ENCODE measurements around the gene FBXW12.
"Not testable (repeated sequence)": the region's sequence is repeated elsewhere in the genome, so short reads cannot be mapped to it uniquely, and the experiment has no call there.

Gene FBXW12

GRCh38 chr3:48372862-48373435 is 930 bp downstream of the FBXW12 start:
- no peak for DNase-seq

- DNase-seq, result no peak
Measured at GRCh38 chr3:48387634-48388033, 15.6 kb downstream of the FBXW12 start.

- no peak for DNase-seq
Measured at GRCh38 chr3:48388966-48389365, 16.9 kb downstream of the FBXW12 start.

- DNase-seq, result no peak
Measured at GRCh38 chr3:48394391-48394790, 22.4 kb downstream of the FBXW12 start.

- DNase-seq, result no peak
Measured at GRCh38 chr3:48395714-48396113, 23.7 kb downstream of the FBXW12 start.

GRCh38 chr3:48397767-48398681 is 26.0 kb downstream of the FBXW12 start:
- no peak for DNase-seq

- DNase-seq, result no peak
Measured at GRCh38 chr3:48398701-48399386, 26.8 kb downstream of the FBXW12 start.

- no peak for DNase-seq
Measured at GRCh38 chr3:48399387-48400172, 27.6 kb downstream of the FBXW12 start.

GRCh38 chr3:48400824-48401433 is 28.9 kb downstream of the FBXW12 start:
- peak; percentile 8 to 38 for DNase-seq

GRCh38 chr3:48401434-48401901 is 29.4 kb downstream of the FBXW12 start:
- not testable (repeated sequence) for DNase-seq

GRCh38 chr3:48402281-48402732 is 30.3 kb downstream of the FBXW12 start:
- DNase-seq, result no peak

- DNase-seq, result no peak
Measured at GRCh38 chr3:48402907-48403306, 30.9 kb downstream of the FBXW12 start.

GRCh38 chr3:48403533-48404439 is 31.8 kb downstream of the FBXW12 start:
- DNase-seq, result no peak

GRCh38 chr3:48404440-48405342 is 32.7 kb downstream of the FBXW12 start:
- DNase-seq, result no peak

GRCh38 chr3:48405343-48405881 is 33.4 kb downstream of the FBXW12 start:
- no peak for DNase-seq

GRCh38 chr3:48405971-48406370 is 34.0 kb downstream of the FBXW12 start:
- DNase-seq, result no peak

- DNase-seq, result no peak
Measured at GRCh38 chr3:48406443-48407431, 34.7 kb downstream of the FBXW12 start.

GRCh38 chr3:48407542-48408099 is 35.6 kb downstream of the FBXW12 start:
- DNase-seq, result no peak

Measured in bone marrow (tissue), 2 donors.